Chondrocyte (in vitro differentiated cells): Measurements from ENCODE around the gene THBS2. TPM values are rescaled to one million over a fixed set of nuclear protein-coding genes. Genes with fewer than 3 reads are reported as not detected.
"Not testable (repeated sequence)": the region's sequence is repeated elsewhere in the genome, so short reads cannot be mapped to it uniquely, and the experiment has no call there.

ENCODE experiments used
- DNase-seq: peaks from one replicate; pipeline ENCODE4 v3.0.0; 2021; ENCODE audit warnings: mixed read lengths, low spot score
- H3K27ac Mint-ChIP-seq: one replicate; pipeline ENCODE4 v1.8.0; 2021; ENCODE audit warnings: mild to moderate bottlenecking, moderate library complexity, mixed read lengths; ENCODE audit not compliant: unreplicated experiment
- H3K27me3 Mint-ChIP-seq: 2 replicates; pipeline ENCODE4 v1.8.0; 2021; ENCODE audit warnings: low read depth, mixed read lengths
- H3K36me3 Mint-ChIP-seq: 2 replicates; pipeline ENCODE4 v1.8.0; 2021; ENCODE audit warnings: low read depth, mixed read lengths
- H3K4me1 Mint-ChIP-seq: 2 replicates; pipeline ENCODE4 v1.8.0; 2021; ENCODE audit warnings: low read depth, mild to moderate bottlenecking, mixed read lengths
- H3K4me3 Mint-ChIP-seq: one replicate; pipeline ENCODE4 v1.8.0; 2021; ENCODE audit warnings: mild to moderate bottlenecking, moderate library complexity, mixed read lengths; ENCODE audit not compliant: unreplicated experiment
- H3K9me3 Mint-ChIP-seq: 2 replicates; pipeline ENCODE4 v1.8.0; 2021; ENCODE audit warnings: low read depth, mixed read lengths
- CTCF ChIP-seq: fragments of 200-600 bp; sonication (generic); IDR thresholded peaks from 2 replicates; pipeline ENCODE4 v1.5.0; 2021; ENCODE audit warnings: antibody characterized with exemption, mild to moderate bottlenecking, moderate library complexity
- total RNA-seq: library from RNA; stranded (reverse); gene quantifications from 3 replicates; pipeline ENCODE4 v1.2.1, GENCODE V29; 2021

Gene THBS2
- total RNA-seq, 1 donor from 2014 or later = 1,285 TPM

DNA sequence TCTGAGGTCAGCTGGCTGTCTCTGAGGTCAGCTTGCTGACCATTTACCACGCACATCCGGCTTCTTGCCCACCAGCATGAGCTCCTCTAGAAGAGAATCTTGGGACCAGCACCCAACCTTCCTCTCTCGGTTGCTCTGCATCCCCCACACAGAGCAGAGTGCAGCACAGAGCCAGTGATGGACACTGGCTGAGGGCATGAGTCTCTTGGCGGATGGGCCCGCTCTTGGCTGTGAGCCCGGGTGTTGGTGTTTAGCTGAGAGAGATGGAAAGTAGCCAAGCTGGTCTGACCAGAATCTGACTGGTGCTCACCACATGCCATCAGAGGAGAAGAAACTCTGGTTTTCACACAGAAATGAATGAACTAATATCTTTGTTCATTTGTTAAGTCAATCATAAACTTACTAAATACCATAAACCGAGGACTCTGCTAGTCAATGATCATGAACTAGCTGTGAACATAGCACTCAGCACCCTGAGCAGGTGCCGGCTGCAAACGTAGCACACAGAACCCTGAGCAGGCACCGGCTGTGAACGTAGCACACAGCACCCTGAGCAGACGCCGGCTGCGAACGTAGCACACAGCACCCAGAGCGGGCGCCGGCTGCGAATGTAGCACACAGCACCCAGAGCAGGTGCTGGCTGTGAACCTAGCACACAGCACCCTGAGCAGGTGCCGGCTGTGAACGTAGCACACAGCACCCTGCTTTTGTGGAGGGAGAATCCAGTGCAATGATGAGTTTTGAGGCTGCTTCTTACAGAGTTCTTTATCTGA, 10.4 kb upstream of the THBS2 start:
- H3K36me3 Mint-ChIP-seq = no peaks in the 10 kb centered on the region
- no peak for TF ChIP-seq CTCF
- H3K27ac Mint-ChIP-seq = peak overlapping the region; percentile 5
- DNase-seq = no peak
- no peak overlapping the region for H3K4me3 Mint-ChIP-seq
- H3K4me1 Mint-ChIP-seq = peaks cover 8% of the 10 kb centered on the region
- no peaks in the 10 kb centered on the region for H3K9me3 Mint-ChIP-seq
- no peaks in the 10 kb centered on the region for H3K27me3 Mint-ChIP-seq

- Mint-ChIP-seq H3K27ac (no peak overlapping the region), H3K27me3 (no peaks in the 10 kb centered on the region), H3K4me1 (peaks cover 8% of the 10 kb centered on the region), H3K4me3 (no peak overlapping the region), H3K9me3 (no peaks in the 10 kb centered on the region), H3K36me3 (no peaks in the 10 kb centered on the region)
- TF ChIP-seq CTCF = no peak
- DNase-seq = no peak
These were observed 9.7 kb upstream of the THBS2 start for GRCh38 chr6:169263374-169263773.

- H3K4me1 Mint-ChIP-seq, H3K27me3 Mint-ChIP-seq, H3K36me3 Mint-ChIP-seq, H3K27ac Mint-ChIP-seq, H3K9me3 Mint-ChIP-seq, DNase-seq, H3K4me3 Mint-ChIP-seq: not testable (repeated sequence)
These were observed 9.0 kb upstream of the THBS2 start for GRCh38 chr6:169262602-169263001.

- peaks cover 16% of the 10 kb centered on the region for H3K36me3 Mint-ChIP-seq
- H3K9me3 Mint-ChIP-seq = peaks cover 7% of the 10 kb centered on the region
- peaks cover 19% of the 10 kb centered on the region for H3K4me1 Mint-ChIP-seq
- no peak for DNase-seq
- no peak overlapping the region for H3K4me3 Mint-ChIP-seq
- no peaks in the 10 kb centered on the region for H3K27me3 Mint-ChIP-seq
- no peak overlapping the region for H3K27ac Mint-ChIP-seq
- no peak for TF ChIP-seq CTCF
These were observed 2.9 kb upstream of the THBS2 start for GRCh38 chr6:169256518-169256917.

DNA sequence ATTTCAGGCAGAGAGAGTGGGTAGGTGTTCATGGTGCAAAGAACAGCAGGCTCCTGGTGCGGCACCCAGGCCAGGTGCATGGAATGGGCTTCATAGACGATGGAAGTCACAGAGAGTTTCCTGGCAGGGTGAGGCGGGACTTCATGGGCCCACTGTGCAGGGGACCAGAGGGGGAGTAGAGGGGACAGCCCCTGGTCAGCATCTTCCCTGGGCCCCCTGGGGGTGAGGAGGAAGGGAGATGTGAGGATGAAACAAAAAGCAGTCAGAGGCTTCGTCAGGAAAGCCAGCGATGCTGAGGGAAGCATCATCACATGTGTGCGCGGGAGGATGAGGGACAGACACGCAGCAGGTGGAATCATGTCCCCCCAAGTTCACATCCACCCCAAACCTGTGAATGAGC, 2.4 kb upstream of the THBS2 start:
- peaks cover 20% of the 10 kb centered on the region for H3K36me3 Mint-ChIP-seq
- no peaks in the 10 kb centered on the region for H3K27me3 Mint-ChIP-seq
- DNase-seq = no peak
- H3K27ac Mint-ChIP-seq = no peak overlapping the region
- H3K4me1 Mint-ChIP-seq = peaks cover 23% of the 10 kb centered on the region
- TF ChIP-seq CTCF = no peak
- no peak overlapping the region for H3K4me3 Mint-ChIP-seq
- peaks cover 7% of the 10 kb centered on the region for H3K9me3 Mint-ChIP-seq

- no peak for TF ChIP-seq CTCF
- H3K9me3 Mint-ChIP-seq = peaks cover 7% of the 10 kb centered on the region
- H3K4me1 Mint-ChIP-seq = peaks cover 27% of the 10 kb centered on the region
- peaks cover 24% of the 10 kb centered on the region for H3K36me3 Mint-ChIP-seq
- DNase-seq = no peak
- no peaks in the 10 kb centered on the region for H3K27me3 Mint-ChIP-seq
- H3K27ac Mint-ChIP-seq = no peak overlapping the region
- no peak overlapping the region for H3K4me3 Mint-ChIP-seq
These were observed 2.0 kb upstream of the THBS2 start for GRCh38 chr6:169255643-169256042.
